ENCODE measurements around the gene NPAS4.
A peak's percentile ranks its signal among the peaks of the same experiment; 100 is the strongest.

The NPAS4 gene

DNA sequence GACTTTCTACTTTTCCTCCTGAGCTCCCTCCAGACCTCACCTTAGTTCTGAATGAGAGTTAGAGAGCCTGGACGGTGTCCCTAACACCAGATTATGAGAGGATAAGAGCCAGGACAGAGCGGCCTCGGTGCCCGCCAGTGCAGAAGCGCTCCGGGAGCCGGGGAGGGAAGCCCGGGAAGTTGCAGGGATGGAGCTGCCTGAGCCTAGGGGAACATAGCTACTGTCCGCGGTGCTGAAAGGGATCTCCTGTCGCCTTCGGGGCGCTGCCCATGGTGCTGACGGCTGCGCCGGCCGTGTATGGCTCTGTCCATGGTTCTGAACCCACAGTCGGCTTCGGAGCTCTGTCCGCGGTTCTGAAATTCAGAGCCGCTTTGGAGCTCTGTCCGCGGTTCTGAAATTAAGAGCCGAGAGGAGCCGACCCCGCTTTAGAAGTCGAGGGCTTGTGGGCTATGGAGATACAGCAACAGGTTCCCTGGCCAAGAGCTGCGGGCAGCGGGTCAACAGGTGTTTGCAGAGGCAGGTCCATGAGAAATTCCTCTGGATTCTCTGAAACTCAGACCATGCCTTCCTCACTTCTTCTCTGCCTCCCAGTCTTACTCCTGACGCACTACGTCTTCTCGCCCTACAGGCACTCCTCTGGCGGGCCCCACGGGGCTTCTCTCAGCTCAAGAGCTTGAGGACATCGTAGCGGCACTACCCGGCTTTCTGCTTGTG is 814 bp downstream of the NPAS4 start (continued):
- TF ChIP-seq, protein P1, sequence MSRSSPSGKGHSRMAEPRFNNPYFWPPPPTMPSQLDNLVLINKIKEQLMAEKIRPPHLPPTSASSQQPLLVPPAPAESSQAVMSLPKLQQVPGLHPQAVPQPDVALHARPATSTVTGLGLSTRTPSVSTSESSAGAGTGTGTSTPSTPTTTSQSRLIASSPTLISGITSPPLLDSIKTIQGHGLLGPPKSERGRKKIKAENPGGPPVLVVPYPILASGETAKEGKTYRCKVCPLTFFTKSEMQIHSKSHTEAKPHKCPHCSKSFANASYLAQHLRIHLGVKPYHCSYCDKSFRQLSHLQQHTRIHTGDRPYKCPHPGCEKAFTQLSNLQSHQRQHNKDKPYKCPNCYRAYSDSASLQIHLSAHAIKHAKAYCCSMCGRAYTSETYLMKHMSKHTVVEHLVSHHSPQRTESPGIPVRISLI (tag by site-specific recombination; IDR thresholded peaks at IDR 0.05): no peak
- TF ChIP-seq, protein P2, sequence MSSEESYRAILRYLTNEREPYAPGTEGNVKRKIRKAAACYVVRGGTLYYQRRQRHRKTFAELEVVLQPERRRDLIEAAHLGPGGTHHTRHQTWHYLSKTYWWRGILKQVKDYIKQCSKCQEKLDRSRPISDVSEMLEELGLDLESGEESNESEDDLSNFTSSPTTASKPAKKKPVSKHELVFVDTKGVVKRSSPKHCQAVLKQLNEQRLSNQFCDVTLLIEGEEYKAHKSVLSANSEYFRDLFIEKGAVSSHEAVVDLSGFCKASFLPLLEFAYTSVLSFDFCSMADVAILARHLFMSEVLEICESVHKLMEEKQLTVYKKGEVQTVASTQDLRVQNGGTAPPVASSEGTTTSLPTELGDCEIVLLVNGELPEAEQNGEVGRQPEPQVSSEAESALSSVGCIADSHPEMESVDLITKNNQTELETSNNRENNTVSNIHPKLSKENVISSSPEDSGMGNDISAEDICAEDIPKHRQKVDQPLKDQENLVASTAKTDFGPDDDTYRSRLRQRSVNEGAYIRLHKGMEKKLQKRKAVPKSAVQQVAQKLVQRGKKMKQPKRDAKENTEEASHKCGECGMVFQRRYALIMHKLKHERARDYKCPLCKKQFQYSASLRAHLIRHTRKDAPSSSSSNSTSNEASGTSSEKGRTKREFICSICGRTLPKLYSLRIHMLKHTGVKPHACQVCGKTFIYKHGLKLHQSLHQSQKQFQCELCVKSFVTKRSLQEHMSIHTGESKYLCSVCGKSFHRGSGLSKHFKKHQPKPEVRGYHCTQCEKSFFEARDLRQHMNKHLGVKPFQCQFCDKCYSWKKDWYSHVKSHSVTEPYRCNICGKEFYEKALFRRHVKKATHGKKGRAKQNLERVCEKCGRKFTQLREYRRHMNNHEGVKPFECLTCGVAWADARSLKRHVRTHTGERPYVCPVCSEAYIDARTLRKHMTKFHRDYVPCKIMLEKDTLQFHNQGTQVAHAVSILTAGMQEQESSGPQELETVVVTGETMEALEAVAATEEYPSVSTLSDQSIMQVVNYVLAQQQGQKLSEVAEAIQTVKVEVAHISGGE (tag by site-specific recombination; conservative IDR thresholded peaks at IDR 0.05; ENCODE audit: low read depth): no peak; the same call in 1 of the 2 replicates
- TF ChIP-seq SETDB1 (IDR thresholded peaks at IDR 0.05; ENCODE audit: insufficient read length, low read length): no peak
- TF ChIP-seq ZNF2 (tag by site-specific recombination; IDR thresholded peaks at IDR 0.05): peak; percentile 90
- TF ChIP-seq, protein P3, sequence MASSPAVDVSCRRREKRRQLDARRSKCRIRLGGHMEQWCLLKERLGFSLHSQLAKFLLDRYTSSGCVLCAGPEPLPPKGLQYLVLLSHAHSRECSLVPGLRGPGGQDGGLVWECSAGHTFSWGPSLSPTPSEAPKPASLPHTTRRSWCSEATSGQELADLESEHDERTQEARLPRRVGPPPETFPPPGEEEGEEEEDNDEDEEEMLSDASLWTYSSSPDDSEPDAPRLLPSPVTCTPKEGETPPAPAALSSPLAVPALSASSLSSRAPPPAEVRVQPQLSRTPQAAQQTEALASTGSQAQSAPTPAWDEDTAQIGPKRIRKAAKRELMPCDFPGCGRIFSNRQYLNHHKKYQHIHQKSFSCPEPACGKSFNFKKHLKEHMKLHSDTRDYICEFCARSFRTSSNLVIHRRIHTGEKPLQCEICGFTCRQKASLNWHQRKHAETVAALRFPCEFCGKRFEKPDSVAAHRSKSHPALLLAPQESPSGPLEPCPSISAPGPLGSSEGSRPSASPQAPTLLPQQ (tag by site-specific recombination; IDR thresholded peaks at IDR 0.05): peak; percentile 62; the same call in 1 of the 2 replicates
- TF ChIP-seq OSR2 (tag by site-specific recombination; IDR thresholded peaks at IDR 0.05): no peak
- TF ChIP-seq, protein P4, sequence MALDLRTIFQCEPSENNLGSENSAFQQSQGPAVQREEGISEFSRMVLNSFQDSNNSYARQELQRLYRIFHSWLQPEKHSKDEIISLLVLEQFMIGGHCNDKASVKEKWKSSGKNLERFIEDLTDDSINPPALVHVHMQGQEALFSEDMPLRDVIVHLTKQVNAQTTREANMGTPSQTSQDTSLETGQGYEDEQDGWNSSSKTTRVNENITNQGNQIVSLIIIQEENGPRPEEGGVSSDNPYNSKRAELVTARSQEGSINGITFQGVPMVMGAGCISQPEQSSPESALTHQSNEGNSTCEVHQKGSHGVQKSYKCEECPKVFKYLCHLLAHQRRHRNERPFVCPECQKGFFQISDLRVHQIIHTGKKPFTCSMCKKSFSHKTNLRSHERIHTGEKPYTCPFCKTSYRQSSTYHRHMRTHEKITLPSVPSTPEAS (tag by site-specific recombination; IDR thresholded peaks at IDR 0.05): no peak
- TF ChIP-seq ZNF146 (tag by site-specific recombination; IDR thresholded peaks at IDR 0.05): 0 out of 2 replicates have a peak, but pooled peaks have one; percentile 16
- peak; percentile 74; the same call in 1 of the 2 replicates for TF ChIP-seq ZNF561 (tag by site-specific recombination; IDR thresholded peaks at IDR 0.05; ENCODE audit: borderline replicate concordance)
- TF ChIP-seq, protein P5, sequence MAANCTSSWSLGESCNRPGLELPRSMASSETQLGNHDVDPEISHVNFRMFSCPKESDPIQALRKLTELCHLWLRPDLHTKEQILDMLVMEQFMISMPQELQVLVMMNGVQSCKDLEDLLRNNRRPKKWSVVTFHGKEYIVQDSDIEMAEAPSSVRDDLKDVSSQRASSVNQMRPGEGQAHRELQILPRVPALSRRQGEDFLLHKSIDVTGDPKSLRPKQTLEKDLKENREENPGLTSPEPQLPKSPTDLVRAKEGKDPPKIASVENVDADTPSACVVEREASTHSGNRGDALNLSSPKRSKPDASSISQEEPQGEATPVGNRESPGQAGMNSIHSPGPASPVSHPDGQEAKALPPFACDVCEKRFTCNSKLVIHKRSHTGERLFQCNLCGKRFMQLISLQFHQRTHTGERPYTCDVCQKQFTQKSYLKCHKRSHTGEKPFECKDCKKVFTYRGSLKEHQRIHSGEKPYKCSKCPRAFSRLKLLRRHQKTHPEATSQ (tag by site-specific recombination; IDR thresholded peaks at IDR 0.05): no peak; the same call in 1 of the 2 replicates
- TF ChIP-seq ZNF184 (tag by site-specific recombination; IDR thresholded peaks at IDR 0.05): peak; percentile 86
- TF ChIP-seq ZNF23 (tag by site-specific recombination; IDR thresholded peaks at IDR 0.05; ENCODE audit: borderline replicate concordance): no peak
- 0 out of 2 replicates have a peak, but pooled peaks have one; percentile 34 for TF ChIP-seq SP3 (tag by site-specific recombination; IDR thresholded peaks at IDR 0.05)
- no peak for TF ChIP-seq ZNF529 (tag by site-specific recombination; IDR thresholded peaks at IDR 0.05; ENCODE audit: insufficient replicate concordance)
- peak; percentile 50; the same call in 1 of the 2 replicates for TF ChIP-seq ZNF610 (tag by site-specific recombination; IDR thresholded peaks at IDR 0.05; ENCODE audit: borderline replicate concordance)
- TF ChIP-seq ZBTB48 (tag by site-specific recombination; IDR thresholded peaks at IDR 0.05): peak; percentile 63; the same call in 1 of the 2 replicates
- TF ChIP-seq KLF1 (tag by site-specific recombination; IDR thresholded peaks at IDR 0.05): peak; percentile 39; the same call in 1 of the 2 replicates
- no peak for TF ChIP-seq TRIM28 (IDR thresholded peaks at IDR 0.05; ENCODE audit: borderline replicate concordance, low read length)
- no peak for TF ChIP-seq KLF7 (tag by site-specific recombination; IDR thresholded peaks at IDR 0.05; ENCODE audit: borderline replicate concordance)
- TF ChIP-seq WT1 (tag by site-specific recombination; IDR thresholded peaks at IDR 0.05): peak; percentile 50; the same call in 1 of the 2 replicates
- peak; percentile 100 for TF ChIP-seq HOXC10 (CRISPR knock-in tag; IDR thresholded peaks at IDR 0.05)
- no peak for TF ChIP-seq ZNF548 (tag by site-specific recombination; IDR thresholded peaks at IDR 0.05)
- TF ChIP-seq, protein P6, sequence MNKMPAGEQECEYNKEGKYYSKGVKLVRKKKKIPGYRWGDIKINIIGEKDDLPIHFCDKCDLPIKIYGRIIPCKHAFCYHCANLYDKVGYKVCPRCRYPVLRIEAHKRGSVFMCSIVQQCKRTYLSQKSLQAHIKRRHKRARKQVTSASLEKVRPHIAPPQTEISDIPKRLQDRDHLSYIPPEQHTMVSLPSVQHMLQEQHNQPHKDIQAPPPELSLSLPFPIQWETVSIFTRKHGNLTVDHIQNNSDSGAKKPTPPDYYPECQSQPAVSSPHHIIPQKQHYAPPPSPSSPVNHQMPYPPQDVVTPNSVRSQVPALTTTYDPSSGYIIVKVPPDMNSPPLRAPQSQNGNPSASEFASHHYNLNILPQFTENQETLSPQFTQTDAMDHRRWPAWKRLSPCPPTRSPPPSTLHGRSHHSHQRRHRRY (tag by site-specific recombination; IDR thresholded peaks at IDR 0.05): no peak
- TF ChIP-seq, protein P7, sequence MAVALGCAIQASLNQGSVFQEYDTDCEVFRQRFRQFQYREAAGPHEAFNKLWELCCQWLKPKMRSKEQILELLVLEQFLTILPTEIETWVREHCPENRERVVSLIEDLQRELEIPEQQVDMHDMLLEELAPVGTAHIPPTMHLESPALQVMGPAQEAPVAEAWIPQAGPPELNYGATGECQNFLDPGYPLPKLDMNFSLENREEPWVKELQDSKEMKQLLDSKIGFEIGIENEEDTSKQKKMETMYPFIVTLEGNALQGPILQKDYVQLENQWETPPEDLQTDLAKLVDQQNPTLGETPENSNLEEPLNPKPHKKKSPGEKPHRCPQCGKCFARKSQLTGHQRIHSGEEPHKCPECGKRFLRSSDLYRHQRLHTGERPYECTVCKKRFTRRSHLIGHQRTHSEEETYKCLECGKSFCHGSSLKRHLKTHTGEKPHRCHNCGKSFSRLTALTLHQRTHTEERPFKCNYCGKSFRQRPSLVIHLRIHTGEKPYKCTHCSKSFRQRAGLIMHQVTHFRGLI (tag by site-specific recombination; IDR thresholded peaks at IDR 0.05): no peak
- TF ChIP-seq, protein P8, sequence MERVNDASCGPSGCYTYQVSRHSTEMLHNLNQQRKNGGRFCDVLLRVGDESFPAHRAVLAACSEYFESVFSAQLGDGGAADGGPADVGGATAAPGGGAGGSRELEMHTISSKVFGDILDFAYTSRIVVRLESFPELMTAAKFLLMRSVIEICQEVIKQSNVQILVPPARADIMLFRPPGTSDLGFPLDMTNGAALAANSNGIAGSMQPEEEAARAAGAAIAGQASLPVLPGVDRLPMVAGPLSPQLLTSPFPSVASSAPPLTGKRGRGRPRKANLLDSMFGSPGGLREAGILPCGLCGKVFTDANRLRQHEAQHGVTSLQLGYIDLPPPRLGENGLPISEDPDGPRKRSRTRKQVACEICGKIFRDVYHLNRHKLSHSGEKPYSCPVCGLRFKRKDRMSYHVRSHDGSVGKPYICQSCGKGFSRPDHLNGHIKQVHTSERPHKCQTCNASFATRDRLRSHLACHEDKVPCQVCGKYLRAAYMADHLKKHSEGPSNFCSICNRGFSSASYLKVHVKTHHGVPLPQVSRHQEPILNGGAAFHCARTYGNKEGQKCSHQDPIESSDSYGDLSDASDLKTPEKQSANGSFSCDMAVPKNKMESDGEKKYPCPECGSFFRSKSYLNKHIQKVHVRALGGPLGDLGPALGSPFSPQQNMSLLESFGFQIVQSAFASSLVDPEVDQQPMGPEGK (tag by site-specific recombination; IDR thresholded peaks at IDR 0.05): 0 out of 2 replicates have a peak, but pooled peaks have one; percentile 25
